HG03457 (cell line): ENCODE results near the gene MRPS10.
"Not testable (repeated sequence)": the region's sequence is repeated elsewhere in the genome, so short reads cannot be mapped to it uniquely, and the experiment has no call there.

ENCODE experiments used
- ATAC-seq: cut with Tn5 transposase; IDR thresholded peaks from one replicate; pipeline ENCODE4 v1.9.1; 2021; ENCODE audit warnings: moderate number of reproducible peaks; ENCODE audit not compliant: unreplicated experiment

The MRPS10 gene

GRCh38 chr6:42179261-42179944, 38.3 kb downstream of the MRPS10 start:
- no peak for ATAC-seq

GRCh38 chr6:42177514-42178364, 39.9 kb downstream of the MRPS10 start:
- no peak for ATAC-seq

- ATAC-seq = no peak
These were observed 40.7 kb downstream of the MRPS10 start for GRCh38 chr6:42176981-42177380.

GRCh38 chr6:42175860-42176259, 41.8 kb downstream of the MRPS10 start:
- ATAC-seq = no peak

GRCh38 chr6:42173101-42173500, 44.6 kb downstream of the MRPS10 start, which contains the start of gene GUCA1A:
Gene GUCA1A, plus strand, starts transcription at chr6:42173364. Its CDS starts 250 bp downstream, at chr6:42173614.
- ATAC-seq = no peak

GRCh38 chr6:42171813-42172581, 45.7 kb downstream of the MRPS10 start:
- no peak for ATAC-seq

GRCh38 chr6:42169780-42170179, 47.9 kb downstream of the MRPS10 start:
- ATAC-seq = not testable (repeated sequence)

- ATAC-seq = no peak
These were observed 49.0 kb downstream of the MRPS10 start for GRCh38 chr6:42168650-42169049.

- ATAC-seq = no peak
These were observed 51.1 kb downstream of the MRPS10 start for GRCh38 chr6:42166444-42167141.

GRCh38 chr6:42165016-42165415, 52.6 kb downstream of the MRPS10 start:
- no peak for ATAC-seq

GRCh38 chr6:42163981-42164380, 53.7 kb downstream of the MRPS10 start:
- ATAC-seq = no peak

GRCh38 chr6:42162812-42163211, 54.8 kb downstream of the MRPS10 start:
- no peak for ATAC-seq

- no peak for ATAC-seq
These were observed 55.3 kb downstream of the MRPS10 start for GRCh38 chr6:42162384-42162783.

- ATAC-seq = no peak
These were observed 58.1 kb downstream of the MRPS10 start for GRCh38 chr6:42159431-42160024.

- ATAC-seq = no peak
These were observed 59.0 kb downstream of the MRPS10 start for GRCh38 chr6:42158631-42159030.

GRCh38 chr6:42158011-42158410, 59.6 kb downstream of the MRPS10 start:
- no peak for ATAC-seq
